IPS-NIHi11 (cell line): ENCODE measurements around the gene ZNF516.

ENCODE experiments used
- DNase-seq: peaks from one replicate; pipeline ENCODE4 v3.0.0; 2012; ENCODE audit warnings: mixed read lengths, low spot score

ZNF516 gene

GRCh38 chr18:76397631-76398030 is 97.4 kb downstream of the ZNF516 start:
- DNase-seq, result no peak

DNA sequence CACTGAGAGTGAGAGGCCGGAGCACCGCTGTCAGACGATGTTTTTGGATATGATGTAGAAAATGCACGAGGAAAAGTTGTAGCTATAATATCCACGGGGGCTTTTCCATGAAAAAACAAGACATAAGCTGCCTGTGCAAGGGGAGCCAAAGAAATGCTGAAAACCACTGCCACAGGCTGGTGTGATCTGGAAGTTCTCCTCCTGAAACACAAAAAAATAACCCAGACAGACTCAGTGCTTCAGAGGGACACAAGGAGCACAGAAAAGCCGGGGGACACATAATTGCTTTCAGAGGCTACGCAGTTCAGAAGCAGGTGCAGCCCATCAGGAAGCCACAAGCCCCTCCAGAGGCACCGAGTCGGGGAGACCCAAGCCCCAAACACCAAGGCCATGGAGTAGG is 98.2 kb downstream of the ZNF516 start:
- DNase-seq, result no peak

GRCh38 chr18:76395609-76396008 is 99.4 kb downstream of the ZNF516 start:
- DNase-seq, result no peak

DNA sequence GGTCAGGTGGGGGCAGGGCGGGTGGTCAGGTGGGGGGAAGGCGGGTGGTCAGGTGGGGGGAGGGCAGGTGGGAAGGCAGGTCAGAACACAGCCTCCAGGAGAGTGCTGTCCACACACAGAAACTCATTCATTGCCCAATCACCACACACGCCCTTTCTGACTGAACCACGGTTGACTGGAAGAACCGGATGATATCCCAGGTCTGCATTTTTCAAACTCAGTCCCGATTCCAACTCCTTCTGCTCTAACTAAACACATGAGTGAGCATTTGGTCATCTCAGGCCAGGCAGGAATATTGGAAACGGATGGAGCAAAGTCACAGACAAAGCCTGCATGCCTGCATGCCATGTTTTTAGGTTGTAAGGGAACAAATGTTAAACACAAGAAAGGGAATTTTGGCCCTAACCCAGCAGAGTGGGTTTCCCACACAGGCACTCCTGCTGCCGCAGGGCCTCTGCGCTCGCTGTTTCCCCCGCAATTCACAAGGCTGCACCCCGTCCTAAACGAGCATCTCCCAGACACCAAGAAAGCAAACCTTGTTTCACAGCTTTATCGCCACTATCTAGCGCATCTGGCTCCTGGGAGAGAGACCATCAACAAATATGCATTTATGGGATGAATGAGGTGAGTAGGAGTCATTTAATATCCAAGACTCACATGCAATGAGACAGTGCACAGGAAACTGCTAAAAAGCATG is 100.1 kb downstream of the ZNF516 start:
- no peak for DNase-seq

DNA sequence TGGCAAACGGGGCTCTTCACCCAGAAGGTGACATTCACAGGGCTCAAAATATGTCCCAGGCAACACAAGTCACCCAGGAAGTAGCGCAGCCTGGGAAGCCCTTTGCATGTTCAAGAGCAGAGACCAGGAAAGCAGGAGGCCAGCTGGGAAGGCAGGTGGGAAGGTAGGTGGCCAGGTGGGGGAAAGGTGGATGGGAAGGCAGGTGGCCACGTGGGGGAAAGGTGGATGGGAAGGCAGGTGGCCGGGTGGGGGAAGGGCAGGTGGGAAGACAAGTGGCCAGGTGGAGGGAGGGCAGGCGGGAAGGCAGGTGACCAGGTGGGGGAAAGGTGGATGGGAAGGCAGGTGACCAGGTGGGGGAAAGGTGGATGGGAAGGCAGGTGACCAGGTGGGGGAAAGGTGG is 102.7 kb downstream of the ZNF516 start:
- no peak for DNase-seq

DNA sequence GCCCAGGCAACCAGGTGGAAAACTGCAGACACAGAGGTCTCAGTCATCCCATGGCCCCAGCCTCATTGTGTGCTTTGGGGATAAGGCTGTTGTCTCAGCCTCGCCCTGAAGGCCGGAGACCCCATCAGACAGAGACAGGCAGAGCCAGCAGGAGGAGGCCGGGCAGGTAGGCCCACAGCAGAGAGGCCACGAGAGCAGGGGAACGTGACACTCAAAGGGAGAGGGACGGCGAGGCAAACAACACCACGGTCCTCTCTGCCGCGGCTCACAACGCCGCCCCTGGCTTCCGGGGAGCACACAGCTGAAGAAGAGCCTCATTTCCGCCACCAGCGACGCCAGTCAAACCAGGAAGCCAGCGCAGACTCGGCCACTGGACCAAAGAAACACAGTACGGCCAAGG is 103.3 kb downstream of the ZNF516 start:
- DNase-seq, result no peak

- DNase-seq, result no peak
These were observed 104.0 kb downstream of the ZNF516 start for GRCh38 chr18:76391038-76391437.

DNA sequence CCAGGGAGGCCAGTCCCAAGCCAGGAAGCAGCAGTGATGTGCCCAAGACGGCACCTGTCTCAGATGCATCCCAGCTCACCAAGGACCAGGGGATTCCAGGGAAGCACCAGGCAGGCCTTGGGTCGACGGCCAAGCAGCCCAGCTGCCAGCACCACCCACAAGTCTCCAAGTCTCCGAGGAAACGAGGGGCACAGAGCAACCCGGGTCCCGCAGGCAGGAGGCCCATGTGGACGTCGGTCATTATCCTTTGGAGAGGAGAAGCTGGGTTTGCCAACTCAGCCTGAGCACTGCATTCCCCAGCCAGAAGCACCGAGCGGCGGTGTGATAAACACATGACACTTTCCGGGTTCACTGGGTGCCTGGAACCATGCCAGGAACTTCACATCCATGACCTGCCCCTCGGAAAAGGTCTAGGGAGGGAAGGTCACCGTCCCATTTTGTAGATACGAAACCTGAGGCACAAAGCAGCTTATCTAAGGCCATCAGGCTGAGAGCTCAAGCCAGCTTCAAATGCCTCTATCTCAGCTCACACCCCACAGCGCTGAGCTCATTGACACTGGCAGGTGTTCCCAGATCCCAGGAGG is 104.5 kb downstream of the ZNF516 start:
- no peak for DNase-seq

- DNase-seq, result no peak
These were observed 105.3 kb downstream of the ZNF516 start for GRCh38 chr18:76389716-76390115.

- no peak for DNase-seq
These were observed 106.1 kb downstream of the ZNF516 start for GRCh38 chr18:76388891-76389423.

- DNase-seq, result no peak
These were observed 106.8 kb downstream of the ZNF516 start for GRCh38 chr18:76388261-76388660.

GRCh38 chr18:76387608-76388007 is 107.4 kb downstream of the ZNF516 start:
- no peak for DNase-seq

GRCh38 chr18:76386886-76387285 is 108.2 kb downstream of the ZNF516 start:
- no peak for DNase-seq

DNA sequence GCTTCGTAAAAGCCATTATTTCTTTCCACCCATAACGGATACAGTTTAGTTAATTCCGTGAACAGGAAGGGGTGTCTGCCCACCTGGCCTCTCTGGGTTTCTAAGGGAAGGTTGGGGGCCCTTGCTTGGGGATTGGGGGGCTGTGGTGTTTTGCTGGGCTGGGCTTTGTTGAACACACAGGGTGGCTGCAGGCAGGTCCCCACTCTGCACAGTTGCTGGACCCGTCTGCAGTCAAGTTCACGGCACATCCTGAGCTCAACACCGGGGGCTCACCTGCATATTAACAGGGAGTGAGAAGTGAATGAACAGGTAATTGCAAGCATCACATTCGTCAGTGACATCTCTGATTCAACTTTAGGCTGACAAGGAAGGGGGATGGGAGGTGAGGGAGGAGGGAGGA is 109.0 kb downstream of the ZNF516 start:
- DNase-seq, result no peak

DNA sequence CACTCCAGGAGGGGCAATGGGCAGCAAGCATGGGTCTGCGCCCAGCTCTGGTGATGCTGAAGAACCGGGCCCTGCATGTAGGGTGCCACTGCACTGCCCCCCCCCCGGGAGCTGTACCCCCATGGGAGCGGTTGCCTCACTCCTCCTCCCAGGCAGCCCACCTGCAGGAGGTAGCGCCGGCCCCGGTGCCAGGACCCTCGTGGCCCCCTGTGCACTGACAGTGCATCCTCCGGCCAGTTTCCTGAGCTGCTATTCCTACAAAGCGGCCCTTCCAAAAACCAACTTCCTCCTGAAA is 109.4 kb downstream of the ZNF516 start:
- no peak for DNase-seq

DNA sequence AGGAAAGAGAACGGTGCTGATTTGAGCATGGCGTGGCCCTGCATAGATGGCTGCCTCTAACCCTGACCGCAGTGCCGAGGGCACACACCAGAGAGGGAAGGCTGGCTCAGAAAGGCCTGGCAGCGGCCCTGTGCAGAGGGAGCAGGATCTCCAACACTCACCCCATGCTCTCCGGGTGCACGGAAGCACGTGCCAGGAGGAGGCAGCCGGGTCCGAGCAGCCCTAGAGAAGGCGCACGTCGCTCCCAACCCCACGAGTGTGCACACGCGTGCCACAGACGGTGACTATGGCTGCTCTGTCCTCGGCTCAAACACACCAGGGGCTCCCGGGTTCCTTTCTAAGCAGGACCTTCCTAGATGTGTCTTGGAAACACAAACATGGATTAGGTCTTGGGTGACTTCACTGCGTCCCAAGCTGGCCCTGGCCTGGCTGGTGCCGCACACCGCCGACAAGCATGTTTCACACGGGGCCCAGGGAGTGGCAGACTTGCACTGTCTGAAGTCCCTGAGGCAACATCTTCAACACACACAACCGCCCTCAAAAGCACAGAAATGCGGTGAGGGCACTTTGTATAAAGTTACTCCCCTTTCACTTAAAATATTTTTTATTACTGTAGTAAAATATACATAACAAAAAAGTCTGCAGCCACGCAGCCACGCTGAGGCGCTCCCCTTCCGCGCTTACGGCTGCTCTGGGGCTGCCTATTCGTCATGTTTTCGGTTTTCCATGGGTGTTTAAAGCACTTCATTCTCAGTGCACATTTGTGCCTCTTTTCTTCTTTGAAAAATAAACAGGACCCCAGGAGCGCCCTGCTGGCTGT is 110.0 kb downstream of the ZNF516 start:
- no peak for DNase-seq

DNA sequence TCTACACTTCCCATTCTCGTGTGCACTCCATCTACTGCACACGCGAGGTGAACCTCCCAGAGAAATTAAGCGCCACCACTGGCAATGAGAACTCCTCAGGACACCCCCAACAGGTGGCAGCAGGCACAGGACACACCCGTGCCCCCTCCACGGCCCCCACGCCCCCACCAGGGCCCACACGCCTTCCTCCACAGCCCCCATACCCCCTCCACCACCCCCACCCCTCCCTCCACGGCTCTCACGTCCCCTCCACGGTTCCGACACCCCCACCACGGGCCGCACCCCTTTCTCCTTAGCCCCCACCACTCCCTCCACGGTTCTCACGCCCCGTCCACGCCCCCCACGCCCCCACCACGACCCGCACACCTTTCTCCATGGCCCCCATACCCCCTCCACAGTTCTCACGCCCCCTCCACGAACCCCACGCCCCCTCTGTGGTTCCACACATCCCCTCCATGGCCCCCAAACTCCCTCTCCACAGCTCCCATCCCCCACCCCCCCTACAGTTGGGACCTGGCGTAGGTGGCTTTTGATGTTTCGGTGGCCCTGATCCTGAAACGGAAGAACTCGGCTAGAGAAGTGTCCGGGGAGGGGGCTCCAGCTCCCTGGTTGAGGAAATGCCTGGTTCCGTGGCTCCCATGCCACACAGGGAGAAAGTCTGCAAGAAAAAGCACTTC is 110.8 kb downstream of the ZNF516 start:
- no peak for DNase-seq

GRCh38 chr18:76383636-76384035 is 111.4 kb downstream of the ZNF516 start:
- no peak for DNase-seq

GRCh38 chr18:76382275-76382674 is 112.8 kb downstream of the ZNF516 start:
- DNase-seq, result no peak

GRCh38 chr18:76380791-76381405 is 114.1 kb downstream of the ZNF516 start:
- peak; percentile 90 for DNase-seq

- DNase-seq, result no peak
These were observed 114.8 kb downstream of the ZNF516 start for GRCh38 chr18:76380127-76380729.
